Activated gamma-delta T cell treated with Interleukin-2 at 50 U/mL for 16 hours (primary cell): ENCODE measurements around the gene SHISA9.

ENCODE experiments used
- DNase-seq: peaks from one replicate; pipeline ENCODE4 v3.0.0-alpha.2; 2020

SHISA9 gene

DNA sequence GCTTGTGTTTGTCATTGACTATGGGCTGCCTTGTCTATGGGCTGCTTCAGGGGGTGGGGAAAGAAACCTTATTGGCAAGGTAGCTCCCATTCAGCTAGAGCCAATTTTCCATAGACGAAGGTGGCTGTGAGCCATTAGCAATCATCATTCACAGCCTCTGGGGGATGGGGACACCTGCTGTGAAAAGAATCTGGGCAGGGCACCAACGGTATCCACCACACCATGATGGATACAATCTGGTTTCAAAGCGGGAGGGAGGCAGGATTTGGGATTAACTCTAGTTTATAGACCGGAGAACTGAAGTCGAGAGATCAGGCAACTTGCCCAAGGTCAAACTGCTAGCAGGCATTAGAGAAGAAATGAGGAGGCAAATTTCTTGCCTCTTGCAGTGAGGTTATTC is 182.3 kb downstream of the SHISA9 start:
- DNase-seq, result no peak

DNA sequence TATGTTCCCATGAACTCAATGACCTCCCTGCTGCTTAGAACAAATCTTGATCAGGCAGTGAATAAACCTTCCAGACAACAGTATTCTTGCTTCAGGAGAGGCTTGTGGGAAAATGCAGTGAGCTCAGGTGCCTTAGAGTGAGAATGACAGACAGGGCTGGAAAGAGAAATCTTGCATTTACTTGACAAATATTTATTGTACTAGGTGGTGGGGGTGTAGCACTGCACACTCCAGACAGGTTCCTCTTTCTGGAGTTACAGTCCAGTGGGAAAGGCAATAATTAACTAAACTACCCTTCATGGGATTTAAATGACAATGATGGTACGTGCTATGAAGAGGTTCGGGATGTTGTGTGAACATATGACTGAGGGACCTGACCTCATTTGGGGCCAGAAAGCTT is 182.9 kb downstream of the SHISA9 start:
- no peak for DNase-seq

DNA sequence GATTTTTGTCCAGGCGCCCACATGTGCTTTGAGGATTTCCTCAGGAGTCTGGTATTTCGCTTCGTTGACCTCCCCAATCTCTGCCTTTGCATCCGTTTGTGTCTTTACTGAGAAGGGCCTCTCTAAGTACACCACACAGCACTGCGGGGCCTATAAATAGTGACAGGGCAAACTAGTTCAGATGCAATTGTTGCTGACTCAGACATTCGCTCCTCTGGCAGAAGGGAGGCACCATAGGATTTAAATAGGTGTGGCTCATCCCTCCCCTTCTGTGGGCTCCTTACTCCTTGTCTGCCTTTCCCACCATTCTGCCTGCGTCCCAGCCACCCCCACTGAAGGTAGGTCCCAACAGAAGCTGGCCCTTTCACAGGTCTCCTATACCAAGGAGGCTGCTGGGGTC is 192.3 kb downstream of the SHISA9 start:
- DNase-seq, result no peak

DNA sequence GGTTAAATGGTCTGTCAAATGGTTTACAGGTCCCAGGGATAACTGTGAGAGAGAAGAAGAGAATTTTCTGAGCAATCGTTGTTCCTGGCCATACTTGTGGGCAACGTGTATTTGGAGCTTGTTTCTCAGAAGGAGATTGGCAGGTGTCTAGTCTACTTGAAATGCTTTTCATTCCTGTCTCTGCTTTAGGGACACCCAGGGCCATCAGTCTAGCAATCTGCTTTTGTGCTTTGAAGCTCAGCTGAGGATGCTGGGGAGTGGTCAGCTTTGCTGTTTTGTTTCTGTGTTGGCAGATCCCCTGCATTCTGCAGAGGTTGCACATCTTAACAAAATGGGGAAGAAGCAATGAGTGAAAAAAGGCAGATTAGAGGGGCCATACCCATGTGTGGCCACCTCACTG is 193.7 kb downstream of the SHISA9 start:
- no peak for DNase-seq

DNA sequence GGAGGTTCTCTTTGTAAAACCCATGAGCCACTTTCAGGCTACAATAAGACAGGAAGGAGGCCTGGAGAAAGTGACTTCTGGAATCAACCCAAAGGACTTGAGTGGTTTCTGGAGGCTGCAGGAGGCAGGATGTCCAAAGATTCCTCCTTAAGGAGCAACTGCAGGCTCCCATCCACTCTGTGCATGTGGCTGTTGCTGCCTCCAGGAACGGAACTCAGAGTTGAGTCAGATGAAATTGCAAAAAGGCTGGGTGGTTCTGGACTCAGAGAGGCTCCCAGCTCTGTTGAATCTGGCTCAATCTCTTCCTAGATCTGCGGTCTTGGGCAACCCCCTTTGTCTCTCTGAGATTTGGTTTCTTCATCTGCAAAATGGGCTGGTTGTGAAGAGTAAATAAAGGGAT is 197.1 kb downstream of the SHISA9 start:
- DNase-seq, result no peak

DNA sequence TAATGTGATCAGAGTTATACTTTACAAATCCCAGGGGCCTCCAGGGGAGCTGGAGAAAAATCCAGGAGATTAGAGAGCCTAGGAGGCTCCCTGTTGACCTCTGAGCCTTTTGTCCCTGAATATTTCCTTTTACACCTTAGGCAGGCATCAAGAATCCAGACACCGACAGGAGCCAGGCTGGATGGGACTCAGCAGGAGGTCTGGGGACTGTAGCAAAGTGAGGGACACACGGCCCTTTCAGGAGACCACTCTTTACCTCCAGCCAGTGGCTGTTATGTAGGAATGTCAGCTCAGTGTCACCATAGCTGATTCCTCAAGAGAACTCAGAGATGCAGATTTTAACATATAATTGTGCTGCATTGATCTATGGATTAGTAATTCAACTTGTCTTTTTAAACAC is 198.4 kb downstream of the SHISA9 start:
- DNase-seq, result no peak

DNA sequence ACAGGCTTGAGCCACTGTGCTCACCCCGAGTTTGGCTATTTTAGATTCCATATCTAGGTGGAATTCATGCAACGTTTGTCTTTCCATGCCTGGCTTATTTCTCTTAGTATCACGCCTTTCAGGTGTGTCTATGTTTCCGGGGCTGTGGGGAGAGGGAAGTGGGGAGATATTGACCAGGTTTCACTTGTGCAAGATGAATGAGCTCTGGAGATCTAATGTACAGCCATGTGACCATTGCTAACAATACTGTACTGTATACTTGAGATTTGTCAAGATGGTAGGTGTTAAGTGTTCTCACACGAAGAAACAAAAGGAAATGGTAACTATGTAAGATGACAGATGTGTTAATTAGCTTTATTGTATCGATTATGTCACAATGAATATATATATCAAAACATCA is 199.6 kb downstream of the SHISA9 start:
- DNase-seq, result no peak

DNA sequence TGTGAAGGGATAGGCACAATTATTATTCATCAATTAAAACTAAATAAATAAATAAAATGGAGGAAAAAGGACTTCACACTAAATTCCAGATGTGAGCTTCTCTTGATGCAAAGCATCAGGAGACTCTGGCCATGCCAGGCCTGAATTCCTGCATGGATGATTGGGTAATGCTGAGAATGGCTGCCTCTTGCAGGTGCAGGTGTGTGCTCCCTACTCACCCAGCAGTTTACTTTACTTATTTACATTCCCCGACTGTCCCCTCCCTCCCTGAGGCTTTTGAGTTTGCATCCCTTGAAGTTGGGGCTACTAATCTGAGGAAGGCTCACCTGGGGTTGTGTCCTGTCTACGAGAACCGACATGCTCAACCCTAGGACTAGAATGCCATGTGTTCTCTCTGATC is 200.4 kb downstream of the SHISA9 start:
- no peak for DNase-seq

DNA sequence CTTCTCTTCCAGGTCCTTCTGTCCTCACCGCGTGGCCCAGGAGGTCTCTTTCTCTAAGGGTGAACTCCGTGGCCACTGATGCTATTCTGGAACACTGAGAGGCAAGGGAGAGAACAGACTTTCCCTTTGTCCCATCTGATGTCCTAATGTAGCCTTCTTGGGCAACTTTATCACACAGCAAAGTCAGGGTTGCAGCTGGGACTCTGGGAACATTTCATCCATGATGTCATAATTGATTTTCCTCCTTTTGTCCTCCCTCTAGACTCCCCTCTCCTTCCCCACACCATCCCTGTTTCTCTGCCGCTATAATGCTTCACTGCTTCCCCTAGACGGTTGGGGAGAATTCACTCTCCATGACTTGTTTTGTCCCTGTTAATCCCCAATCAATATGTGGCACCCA is 201.0 kb downstream of the SHISA9 start:
- no peak for DNase-seq

DNA sequence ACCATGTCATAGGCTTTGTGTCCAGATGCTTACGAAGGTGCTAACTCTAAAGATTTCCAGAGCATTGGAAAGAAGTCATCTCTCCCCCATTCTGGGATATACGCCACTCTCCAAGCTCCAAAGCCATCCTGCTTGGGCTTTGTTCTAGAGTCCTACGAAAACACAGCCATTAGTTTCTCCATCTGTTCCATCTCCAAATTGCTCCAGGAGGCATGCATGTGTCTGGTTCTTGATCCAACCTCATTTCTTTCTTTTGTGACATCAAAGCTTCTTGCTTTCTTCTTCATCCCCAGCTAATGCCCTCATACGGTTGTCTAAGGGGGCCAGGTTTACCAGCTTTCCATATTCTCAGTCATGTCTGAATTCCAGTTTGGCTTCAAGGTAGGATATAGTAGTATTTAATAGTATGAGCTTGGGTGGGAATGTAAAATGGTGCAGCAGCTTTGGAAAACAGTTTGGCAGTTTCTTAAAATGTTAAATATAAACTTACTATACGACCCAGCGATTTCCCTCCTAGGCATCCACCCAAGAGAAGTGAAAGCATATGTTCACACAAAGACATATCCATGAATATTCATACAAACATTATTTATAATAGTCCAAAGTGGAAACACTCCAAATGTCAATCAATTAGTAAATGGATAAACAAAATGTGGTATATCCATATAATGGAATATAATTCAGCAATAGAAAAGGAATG is 202.6 kb downstream of the SHISA9 start:
- DNase-seq, result no peak

DNA sequence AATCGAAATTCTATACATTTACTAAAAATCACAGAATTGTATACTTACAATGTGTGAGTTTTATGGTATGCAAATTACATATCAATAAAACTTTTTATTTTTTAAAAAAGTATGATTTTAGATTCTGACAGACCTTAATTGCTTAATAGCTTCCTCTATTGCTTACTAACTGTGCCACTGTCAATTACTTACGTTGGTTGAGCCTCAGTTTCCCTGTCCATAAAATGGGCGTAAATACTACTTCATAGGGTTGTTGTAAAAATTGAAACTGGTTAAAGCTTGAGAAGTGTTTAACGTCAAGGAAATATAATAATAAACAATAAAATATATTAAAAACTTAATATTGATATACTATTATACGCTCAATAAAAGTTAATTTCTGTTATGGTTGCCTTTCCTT is 203.4 kb downstream of the SHISA9 start:
- no peak for DNase-seq

DNA sequence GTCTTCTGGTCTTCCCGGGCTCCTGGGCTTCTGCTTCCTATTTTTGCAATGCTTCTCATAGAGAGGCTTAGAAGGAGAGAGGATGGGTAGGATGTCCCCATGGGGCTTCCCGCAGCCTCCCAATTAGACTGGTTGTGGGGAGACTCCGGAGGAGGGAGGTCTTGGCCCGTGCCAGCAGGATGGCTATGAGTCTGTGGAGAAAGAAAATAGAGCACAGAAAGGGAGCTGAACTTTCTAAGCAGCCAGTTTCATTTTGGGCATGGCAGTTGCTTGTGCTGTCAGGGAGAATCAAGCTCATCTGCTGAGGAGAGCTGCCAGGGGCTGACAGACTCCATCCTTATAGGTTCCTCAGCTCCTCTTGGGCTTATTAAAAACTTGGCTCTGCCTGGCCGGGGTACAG is 204.0 kb downstream of the SHISA9 start:
- no peak for DNase-seq

DNA sequence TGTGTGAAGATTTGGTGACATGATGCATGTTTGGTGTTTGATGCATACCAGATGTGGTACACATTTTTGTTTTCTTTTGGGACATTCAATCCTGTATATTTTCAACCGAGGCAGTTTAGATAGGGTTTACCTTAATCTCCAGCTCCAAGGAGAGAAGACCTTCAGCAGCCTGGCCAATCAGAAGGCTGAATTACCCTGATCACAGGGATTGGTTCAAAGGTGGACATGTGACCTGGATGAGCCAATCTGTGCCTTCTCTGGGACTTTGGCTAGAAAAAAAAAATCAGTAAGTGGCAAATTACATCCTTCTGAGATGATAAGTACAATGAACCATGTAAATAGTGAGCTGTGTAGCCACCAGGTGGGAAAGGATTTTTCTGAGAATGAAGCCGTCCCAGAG is 205.1 kb downstream of the SHISA9 start:
- DNase-seq, result no peak

DNA sequence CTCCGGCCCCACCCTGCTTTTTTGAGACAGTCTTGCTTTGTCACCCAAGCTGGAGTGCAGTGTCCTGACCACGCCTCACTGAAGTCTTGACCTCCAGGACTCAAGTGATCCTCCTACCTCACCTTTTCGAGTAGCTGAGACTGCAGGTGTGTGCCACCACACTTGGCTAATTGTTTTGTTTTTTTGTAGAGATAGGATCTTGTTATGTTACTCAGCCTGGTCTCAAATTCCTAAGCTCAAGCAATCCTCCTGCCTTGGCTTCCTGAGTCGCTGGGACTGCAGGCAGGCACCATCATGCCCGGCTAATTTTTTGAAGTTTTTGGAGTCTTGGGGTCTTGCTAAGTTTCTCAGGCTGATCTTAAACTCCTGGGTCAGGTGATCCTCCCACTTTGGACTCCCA is 206.7 kb downstream of the SHISA9 start:
- no peak for DNase-seq

DNA sequence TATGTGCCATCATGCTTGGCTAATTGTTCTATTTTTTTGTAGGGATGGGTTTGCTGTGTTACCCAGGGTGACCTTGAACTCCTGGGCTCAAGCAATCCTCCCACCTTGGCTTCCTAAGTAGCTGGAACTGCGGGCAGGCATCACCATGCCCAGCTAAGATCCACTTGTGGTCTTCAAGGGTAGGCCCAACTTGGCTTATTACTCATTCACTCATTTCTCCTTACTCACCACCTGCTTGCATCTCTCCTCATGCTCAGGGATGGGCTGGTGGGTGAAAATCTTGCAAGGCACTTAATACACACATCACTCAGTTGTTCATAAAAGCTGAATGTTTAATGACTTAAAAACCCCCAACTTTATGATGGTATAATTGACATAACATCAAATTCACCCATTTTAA is 207.8 kb downstream of the SHISA9 start:
- no peak for DNase-seq

DNA sequence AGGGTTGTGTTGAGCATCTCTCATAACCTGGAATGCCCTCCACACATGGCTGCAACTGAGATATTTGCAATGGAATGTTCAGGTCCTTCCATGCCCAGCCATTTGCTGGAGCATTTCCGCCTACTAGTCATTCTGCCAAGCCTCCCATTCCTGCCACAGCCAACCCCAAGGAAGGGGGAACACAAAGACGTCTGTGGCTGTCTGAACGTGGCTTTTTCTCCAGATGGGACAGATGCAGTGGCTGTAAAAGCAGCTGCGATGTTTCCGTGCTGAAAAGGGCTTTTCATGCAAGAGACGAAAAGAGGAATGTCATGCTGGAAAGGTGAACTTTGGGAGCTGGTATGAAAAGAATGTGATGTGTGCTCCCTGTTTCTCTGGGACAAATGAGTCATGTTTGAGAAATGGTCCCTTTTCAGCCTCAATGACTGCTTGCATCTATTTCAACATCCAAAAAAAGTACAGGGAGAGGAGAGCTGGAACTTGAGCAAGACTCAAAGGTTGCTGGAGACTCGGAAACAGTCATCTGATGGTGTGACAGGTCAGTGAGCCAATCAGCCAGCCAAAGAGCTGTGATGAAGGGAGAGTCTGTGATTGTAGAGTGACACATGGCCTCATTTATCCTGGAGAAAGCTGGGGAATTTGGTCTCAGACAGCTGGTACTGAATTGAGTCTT is 208.9 kb downstream of the SHISA9 start:
- DNase-seq, result no peak

DNA sequence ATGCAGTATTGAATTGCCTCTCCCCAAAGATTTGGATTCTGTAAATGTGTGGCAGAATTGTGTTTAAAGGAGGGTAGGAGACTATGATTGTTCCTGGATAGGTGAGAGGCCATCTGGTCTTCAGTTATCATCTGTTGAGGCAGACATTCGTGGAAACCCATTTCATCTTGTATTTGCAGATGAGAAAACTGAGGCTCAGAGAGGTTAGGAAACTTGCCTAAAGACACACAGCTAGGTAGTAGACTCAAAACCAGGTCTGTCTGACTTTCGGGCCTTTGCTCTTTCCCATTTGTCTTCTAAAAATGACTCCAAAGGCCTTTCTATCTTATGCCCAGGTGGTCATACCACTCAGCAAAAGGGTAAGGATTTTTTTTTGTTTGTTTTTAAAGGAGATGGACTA is 210.3 kb downstream of the SHISA9 start:
- DNase-seq, result no peak

DNA sequence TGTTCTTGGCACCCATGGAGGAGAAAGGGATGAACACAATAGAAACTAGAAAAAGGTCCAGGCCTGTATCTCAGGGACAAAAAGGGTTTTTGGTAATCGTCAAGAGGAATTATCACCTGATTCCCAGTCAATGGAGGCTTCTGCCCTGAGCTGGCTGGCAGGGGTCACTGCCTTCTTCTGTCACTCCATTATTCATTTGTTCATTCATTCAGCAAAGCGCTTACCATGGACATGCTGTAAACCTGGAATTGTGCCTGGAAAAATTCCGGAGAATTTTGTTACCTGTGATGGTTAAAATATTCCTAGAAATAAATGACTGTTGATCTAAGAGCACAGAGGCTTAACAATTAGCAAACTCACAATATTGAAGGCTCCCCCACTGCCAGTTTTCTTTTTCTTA is 212.3 kb downstream of the SHISA9 start:
- no peak for DNase-seq

DNA sequence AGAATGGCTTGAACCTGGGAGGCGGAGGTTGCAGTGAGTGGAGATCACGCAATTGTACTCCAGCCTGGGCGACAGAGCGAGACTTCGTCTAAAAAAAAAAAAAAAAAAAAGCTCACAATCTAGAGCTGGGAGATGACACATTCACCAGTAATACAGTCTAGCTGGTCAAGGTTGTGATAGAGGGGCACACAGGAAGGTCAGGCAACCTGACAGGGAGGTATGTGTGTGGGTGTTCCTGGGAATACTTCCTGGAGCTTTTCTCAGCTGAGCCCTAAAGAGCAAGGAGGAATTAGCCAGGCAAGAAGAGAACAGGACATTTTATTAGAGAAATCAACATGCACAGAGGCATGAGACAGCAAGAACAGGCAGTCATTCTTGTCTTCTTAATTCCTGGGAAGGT is 216.7 kb downstream of the SHISA9 start:
- DNase-seq, result no peak

DNA sequence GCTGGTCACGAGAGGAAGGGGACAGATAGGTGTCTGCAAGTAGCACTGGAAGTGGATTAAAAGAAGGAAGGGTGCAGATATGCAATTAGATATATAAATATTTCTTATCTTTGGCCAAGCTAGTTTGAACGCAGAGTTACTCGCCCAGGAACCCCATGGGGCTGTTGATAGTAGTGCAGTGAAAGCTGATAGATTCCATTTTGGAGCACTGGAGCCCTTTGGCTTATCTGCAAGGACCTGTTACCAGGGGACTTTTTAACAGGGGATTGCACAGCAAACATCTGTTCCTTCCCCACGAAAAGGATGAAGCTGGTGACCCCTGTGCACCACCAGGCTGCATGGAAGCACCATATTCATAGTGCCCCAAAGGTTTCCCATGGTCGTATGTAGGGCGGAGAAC is 218.7 kb downstream of the SHISA9 start:
- DNase-seq, result no peak

DNA sequence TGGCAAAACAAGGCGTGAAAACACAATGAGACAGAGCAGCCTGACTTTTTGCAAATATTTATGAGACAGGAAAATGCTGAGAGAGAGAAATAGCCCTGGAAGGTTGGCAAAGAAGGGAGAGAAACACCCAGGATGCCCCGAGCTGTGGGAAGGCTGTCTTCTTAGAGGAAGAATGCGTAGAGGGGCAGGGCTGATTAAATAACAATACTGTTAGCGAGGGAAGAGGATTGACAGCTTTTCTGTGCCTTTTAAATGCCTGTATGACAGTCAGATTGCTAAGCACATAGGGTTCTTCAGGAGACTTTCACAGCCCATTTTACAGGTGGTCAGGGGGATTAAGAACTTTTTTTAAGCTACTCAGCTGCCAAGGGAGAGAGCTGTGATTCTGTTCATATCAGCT is 219.2 kb downstream of the SHISA9 start:
- no peak for DNase-seq

DNA sequence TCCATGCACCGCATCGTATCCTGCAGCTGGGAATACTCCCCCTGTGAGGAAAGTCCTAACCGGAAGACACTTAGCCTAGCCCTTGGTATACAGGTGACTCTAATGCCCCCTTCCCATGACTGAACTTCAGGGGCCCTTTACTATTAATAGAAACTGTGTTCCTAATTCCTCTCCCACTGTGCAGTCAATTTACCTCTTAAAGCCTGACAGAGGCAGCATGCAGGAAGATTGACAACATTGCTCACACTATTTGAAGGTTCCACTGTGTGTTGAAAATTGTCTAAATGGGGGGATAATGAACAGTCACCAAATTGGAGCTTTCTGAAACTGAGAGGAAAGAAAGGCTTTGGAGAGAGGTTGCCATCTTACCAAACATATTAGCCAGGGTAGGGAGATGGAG is 222.6 kb downstream of the SHISA9 start:
- DNase-seq, result no peak

DNA sequence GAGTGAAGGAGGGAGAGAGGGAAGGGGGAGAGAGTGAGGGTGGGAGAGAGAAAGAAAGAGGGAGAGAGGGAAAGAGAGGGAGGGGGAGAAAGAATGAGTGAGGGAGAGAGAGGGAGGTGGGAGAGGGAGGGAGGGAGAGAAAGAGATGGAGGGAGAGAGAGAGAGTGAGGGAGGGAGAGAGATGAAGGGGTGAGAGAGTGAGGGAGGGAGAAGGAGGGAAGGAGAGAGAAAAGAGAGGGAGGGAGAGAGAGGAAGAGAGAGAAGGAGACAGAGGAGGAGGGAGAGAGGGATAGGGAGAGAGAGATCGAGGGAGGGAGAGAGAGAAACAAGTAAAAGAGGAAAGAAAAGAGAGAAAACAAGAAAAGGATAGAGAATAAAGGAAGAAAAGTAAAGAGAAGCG is 225.7 kb downstream of the SHISA9 start:
- DNase-seq, result no peak

DNA sequence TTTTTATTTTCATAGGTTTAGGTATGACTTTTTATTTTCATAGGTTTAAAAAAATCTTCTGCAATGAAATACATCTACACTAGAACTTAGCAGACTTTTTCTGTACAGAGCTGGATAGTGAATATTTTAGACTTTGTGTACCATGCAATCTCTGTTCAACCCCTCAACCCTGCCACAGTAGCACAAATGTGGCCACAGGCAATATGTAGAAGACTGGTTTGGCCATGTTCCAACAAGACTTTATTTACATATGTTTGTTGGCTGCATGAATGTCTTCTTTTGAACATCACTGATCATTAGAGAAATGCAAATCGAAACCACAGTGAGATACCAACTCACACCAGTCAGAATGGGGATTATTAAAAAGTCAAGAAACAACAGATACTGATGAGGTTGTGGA is 229.2 kb downstream of the SHISA9 start:
- no peak for DNase-seq

DNA sequence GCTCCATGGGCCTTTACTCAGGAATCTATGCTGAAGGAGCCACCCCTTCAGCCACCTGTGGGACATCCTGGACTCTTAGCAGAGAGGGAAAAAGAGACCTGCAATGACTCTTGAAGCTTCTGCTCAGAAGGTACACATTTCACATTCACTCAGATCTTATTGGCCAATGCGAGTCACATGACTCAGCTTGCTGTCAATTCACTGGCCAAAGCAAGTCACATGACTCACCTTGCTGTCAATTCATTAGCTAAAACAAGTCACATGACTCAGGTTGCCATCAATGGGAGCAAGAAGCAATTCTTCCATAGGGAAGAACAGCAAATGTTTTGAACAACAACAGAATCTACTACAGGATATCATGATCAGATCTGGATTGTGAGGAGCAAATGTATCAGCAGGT is 233.4 kb downstream of the SHISA9 start:
- DNase-seq, result no peak
